OCI-LY7 (cell line): Measurements from ENCODE around the gene ZNF485. TPM values are rescaled to one million over a fixed set of nuclear protein-coding genes. Genes with fewer than 3 reads are reported as not detected.

Experiments used
- Bru-seq: library from RNA; stranded (reverse); fragments of 400-500 nt; gene quantifications from one replicate; lab custom pipeline; 2021; lab: Mats Ljungman, UMichigan
- BruChase-seq, 2 experiments: library from RNA; stranded (reverse); fragments of 400-500 nt; gene quantifications; one replicate each; lab custom pipeline; 2021; lab: Mats Ljungman, UMichigan
- BruUV-seq: library from RNA; stranded (reverse); fragments of 400-500 nt; replicated peaks from 2 replicates; lab custom pipeline; 2021; lab: Mats Ljungman, UMichigan
- CTCF ChIA-PET: fragments of 300-600 bp; sonication (Branson Sonifier 250); formaldehyde crosslinking; loops from one replicate; lab custom pipeline; 2022; ENCODE audit warnings: antibody characterized with exemption; ENCODE audit not compliant: unreplicated experiment; lab: Charles Lee
- POLR2A ChIA-PET: fragments of 300-600 bp; sonication (Branson Sonifier 250); formaldehyde crosslinking; loops from one replicate; lab custom pipeline; 2022; ENCODE audit warnings: antibody characterized with exemption; lab: Charles Lee
- DNase-seq: peaks from one replicate; pipeline ENCODE4 v3.0.0-alpha.2; 2015; ENCODE audit warnings: low spot score
- H2AFZ ChIP-seq: fragments of 200-600 bp; sonication (generic), shearing (Covaris generic); 2 replicates; pipeline ENCODE4 v1.6.1; 2014; ENCODE audit warnings: mild to moderate bottlenecking, antibody characterized with exemption, low read length, moderate library complexity
- H3K27ac ChIP-seq: fragments of 200-600 bp; sonication (generic); 2 replicates; pipeline ENCODE4 v1.5.1; 2014; ENCODE audit warnings: mixed run types, low read depth, mild to moderate bottlenecking, moderate library complexity, low read length, inconsistent platforms; ENCODE audit not compliant: poor library complexity, severe bottlenecking
- H3K36me3 ChIP-seq: fragments of 200-600 bp; sonication (generic); 2 replicates; pipeline ENCODE4 v1.6.1; 2014; ENCODE audit warnings: mild to moderate bottlenecking, antibody characterized with exemption, low read length, moderate library complexity, mixed read lengths; ENCODE audit not compliant: insufficient read depth
- H3K4me1 ChIP-seq: fragments of 200-600 bp; sonication (generic); 2 replicates; pipeline ENCODE4 v1.5.1; 2014; ENCODE audit warnings: mild to moderate bottlenecking, low read length; ENCODE audit not compliant: insufficient read depth, poor library complexity, severe bottlenecking
- H3K4me2 ChIP-seq: fragments of 200-600 bp; sonication (generic); 2 replicates; pipeline ENCODE4 v1.6.1; 2014; ENCODE audit warnings: mild to moderate bottlenecking, low read length
- H3K4me3 ChIP-seq: fragments of 200-600 bp; sonication (generic); 2 replicates; pipeline ENCODE4 v1.5.1; 2014; ENCODE audit warnings: mild to moderate bottlenecking, low read depth, low read length; ENCODE audit not compliant: poor library complexity, severe bottlenecking
- H3K79me2 ChIP-seq: fragments of 200-600 bp; sonication (generic); 2 replicates; pipeline ENCODE4 v1.6.1; 2016; ENCODE audit warnings: low read depth, mild to moderate bottlenecking, low read length, moderate library complexity, mixed read lengths; ENCODE audit not compliant: insufficient read depth
- H3K9me2 ChIP-seq: fragments of 200-600 bp; sonication (generic); 2 replicates; pipeline ENCODE4 v1.6.1; 2016; ENCODE audit warnings: mild to moderate bottlenecking, low read length, mixed read lengths; ENCODE audit not compliant: insufficient read depth
- H3K9me3 ChIP-seq: fragments of 200-600 bp; sonication (generic); 2 replicates; pipeline ENCODE4 v1.6.1; 2014; ENCODE audit warnings: mild to moderate bottlenecking, mixed run types, low read length, mixed read lengths
- H4K20me1 ChIP-seq: fragments of 200-600 bp; sonication (generic); 2 replicates; pipeline ENCODE4 v1.6.1; 2014; ENCODE audit warnings: mild to moderate bottlenecking, antibody characterized with exemption, low read length, moderate library complexity, mixed read lengths; ENCODE audit not compliant: insufficient read depth
- EZH2phosphoT487 ChIP-seq: fragments of 200-600 bp; sonication (generic); IDR thresholded peaks from 2 replicates; pipeline ENCODE4 v1.6.1; 2018; ENCODE audit warnings: low read depth, borderline replicate concordance, mild to moderate bottlenecking, mixed run types, antibody characterized with exemption, low read length, moderate library complexity, mixed read lengths
- intact Hi-C: fragments of 100-400 bp; cut with micrococcal nuclease; formaldehyde crosslinking; loops from one replicate; pipeline ENCODE4 v1.10.0; 2022; ENCODE audit not compliant: unreplicated experiment
- long read RNA-seq: library from polyadenylated mRNA; stranded (forward); transcript quantifications from one replicate; pipeline ENCODE4 v2.0.0, GENCODE V29; 2022
- total RNA-seq, 2 experiments: library from RNA; depleted of rRNA in 1 of 2; stranded (reverse); fragments of >200 nt in 1 of 2; shearing (Covaris generic) in 1 of 2; gene quantifications; 2 replicates each; pipeline ENCODE4 v1.2.3, GENCODE V29; 2014 to 2022
- TF ChIP-seq, protein P1 (sequence below): fragments of 200-600 bp; sonication (generic); conservative IDR thresholded peaks from 2 replicates; pipeline ENCODE4 v1.5.1; 2014; ENCODE audit warnings: mild to moderate bottlenecking, antibody characterized with exemption, low read length, moderate library complexity, mixed read lengths

Gene ZNF485
- total RNA-seq (2014; rRNA removed; shearing (Covaris generic)): 2.9 and 9.9 TPM in 2 replicates
- total RNA-seq (2022): 6.4 and 7.9 TPM in 2 replicates
- Bru-seq, nascent RNA: percentile 66 among the genes with signal in this experiment
- percentile 47 among the genes with signal in this experiment for BruChase-seq, experiment 1, labeled RNA remaining after a 6-hour chase
- BruChase-seq, experiment 2, labeled RNA remaining after a 2-hour chase: percentile 50 among the genes with signal in this experiment
- long read RNA-seq, transcript ZNF485-201 (5 exons, 2,054 nt): major isoform, 5 of 9 reads
- long read RNA-seq, partial matches to known transcripts: 0 of 9 reads
- long read RNA-seq, other reads (novel, unspliced or antisense): 4 of 9 reads

- Histone ChIP-seq H3K4me2 (peak within 1 kb of the TSS; percentile 75), H4K20me1 (no peaks in the 10 kb centered on the region), H3K27ac (no peak within 1 kb of the TSS), H2AFZ (peak within 1 kb of the TSS; percentile 74), H3K36me3 (peaks cover 14% of the 10 kb centered on the region; the same call in 1 of the 2 replicates), H3K79me2 (no peaks in the 10 kb centered on the region), H3K9me3 (no peaks in the 10 kb centered on the region), H3K4me3 (peak within 1 kb of the TSS; percentile 76), H3K4me1 (peaks cover 5% of the 10 kb centered on the region), H3K9me2 (no peaks in the 10 kb centered on the region)
- ChIA-PET POLR2A (interaction anchor here (1.1 to 1.7 kb wide), 4 partner anchors 10 to 15 kb away, joined by 3 to 6 read pairs (median 4); no protein-coding TSS in a partner anchor), CTCF (no interaction called here)
- intact Hi-C loops: no loop called here
- no peak for TF ChIP-seq EZH2phosphoT487
- TF ChIP-seq, protein P1, sequence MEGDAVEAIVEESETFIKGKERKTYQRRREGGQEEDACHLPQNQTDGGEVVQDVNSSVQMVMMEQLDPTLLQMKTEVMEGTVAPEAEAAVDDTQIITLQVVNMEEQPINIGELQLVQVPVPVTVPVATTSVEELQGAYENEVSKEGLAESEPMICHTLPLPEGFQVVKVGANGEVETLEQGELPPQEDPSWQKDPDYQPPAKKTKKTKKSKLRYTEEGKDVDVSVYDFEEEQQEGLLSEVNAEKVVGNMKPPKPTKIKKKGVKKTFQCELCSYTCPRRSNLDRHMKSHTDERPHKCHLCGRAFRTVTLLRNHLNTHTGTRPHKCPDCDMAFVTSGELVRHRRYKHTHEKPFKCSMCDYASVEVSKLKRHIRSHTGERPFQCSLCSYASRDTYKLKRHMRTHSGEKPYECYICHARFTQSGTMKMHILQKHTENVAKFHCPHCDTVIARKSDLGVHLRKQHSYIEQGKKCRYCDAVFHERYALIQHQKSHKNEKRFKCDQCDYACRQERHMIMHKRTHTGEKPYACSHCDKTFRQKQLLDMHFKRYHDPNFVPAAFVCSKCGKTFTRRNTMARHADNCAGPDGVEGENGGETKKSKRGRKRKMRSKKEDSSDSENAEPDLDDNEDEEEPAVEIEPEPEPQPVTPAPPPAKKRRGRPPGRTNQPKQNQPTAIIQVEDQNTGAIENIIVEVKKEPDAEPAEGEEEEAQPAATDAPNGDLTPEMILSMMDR: no peak
- peak; percentile 85 for DNase-seq
- no TSS peak for BruUV-seq
Observed at GRCh38 chr10:43606323-43607198, at the start of gene ZNF485. TSS of gene ZNF485 (plus strand) at chr10:43606438. CDS start at chr10:43607051, 613 bp downstream.

DNA sequence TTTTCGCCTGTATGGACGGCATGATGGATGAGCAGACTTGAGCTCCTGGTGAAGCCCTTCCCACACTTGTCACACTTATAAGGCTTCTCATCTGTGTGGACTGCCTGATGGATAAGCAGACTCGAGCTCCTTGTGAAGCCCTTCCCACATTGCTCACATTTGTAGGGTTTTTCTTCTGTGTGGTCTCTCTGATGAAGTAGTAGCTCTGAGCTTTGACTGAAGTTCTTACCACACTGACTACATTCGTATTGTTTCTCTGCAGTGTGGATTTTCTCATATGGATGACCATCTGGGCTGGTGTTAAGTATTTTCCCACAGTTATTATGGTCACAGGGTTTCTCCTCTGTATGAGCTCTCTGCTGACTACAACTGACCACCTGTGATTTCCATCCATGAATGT is 49.0 kb upstream of the ZNF485 start:
- Histone ChIP-seq H3K36me3 (no peaks in the 10 kb centered on the region), H3K4me1 (no peaks in the 10 kb centered on the region), H3K9me3 (no peaks in the 10 kb centered on the region), H2AFZ (no peak overlapping the region), H3K4me3 (no peak overlapping the region), H4K20me1 (no peaks in the 10 kb centered on the region), H3K4me2 (no peak overlapping the region), H3K79me2 (no peaks in the 10 kb centered on the region), H3K9me2 (no peaks in the 10 kb centered on the region), H3K27ac (no peak overlapping the region)
- intact Hi-C loops: no loop called here
- TF ChIP-seq, protein P1: no peak
- no peak for TF ChIP-seq EZH2phosphoT487
- ChIA-PET POLR2A (no interaction called here), CTCF (no interaction called here)
- no TSS peak for BruUV-seq
- no peak for DNase-seq
